ENCODE results near the gene CFAP65. TPM values are rescaled to one million over a fixed set of nuclear protein-coding genes. Genes with fewer than 3 reads are reported as not detected.

Gene CFAP65
- total RNA-seq, 1 experiment from 2014 or later: 0.44 TPM

GRCh38 chr2:219022041-219022440, 19.3 kb downstream of the CFAP65 start:
- Mint-ChIP-seq H3K36me3 (no peaks in the 10 kb centered on the region), H3K27ac (no peak overlapping the region), H3K4me3 (no peak overlapping the region), H3K27me3 (ENCODE audit: low read depth) (no peaks in the 10 kb centered on the region), H3K9me3 (no peaks in the 10 kb centered on the region), H3K4me1 (0 out of 2 replicates have a peak, but pooled peaks cover 2% of the 10 kb centered on the region)
- POLR2A ChIA-PET: no interaction called here
- DNase-seq (ENCODE audit: low spot score) (no peak), ATAC-seq (no peak)
- no peak for TF ChIP-seq ZNF281 (CRISPR knock-in tag; IDR thresholded peaks at IDR 0.05)
- TF ChIP-seq MAX (CRISPR knock-in tag; IDR thresholded peaks at IDR 0.05): no peak
- TF ChIP-seq SMAD3 (CRISPR knock-in tag; IDR thresholded peaks at IDR 0.05; ENCODE audit: borderline replicate concordance): no peak
- TF ChIP-seq AR (CRISPR knock-in tag; IDR thresholded peaks at IDR 0.05): no peak
- no peak for TF ChIP-seq ARID4B (CRISPR knock-in tag; IDR thresholded peaks at IDR 0.05; ENCODE audit: borderline replicate concordance)
- TF ChIP-seq E2F1 (CRISPR knock-in tag; IDR thresholded peaks at IDR 0.05): no peak
- no peak for TF ChIP-seq ZNF317 (CRISPR knock-in tag; IDR thresholded peaks at IDR 0.05; ENCODE audit: borderline replicate concordance, low read depth)
- no peak for TF ChIP-seq JUN (CRISPR knock-in tag; IDR thresholded peaks at IDR 0.05)
- no peak for TF ChIP-seq ATF3 (CRISPR knock-in tag; conservative IDR thresholded peaks at IDR 0.05)
- TF ChIP-seq ZNF396 (CRISPR knock-in tag; IDR thresholded peaks at IDR 0.05; ENCODE audit: borderline replicate concordance): no peak
- no peak for TF ChIP-seq ZNF512 (CRISPR knock-in tag; IDR thresholded peaks at IDR 0.05; ENCODE audit: borderline replicate concordance)
- no peak for TF ChIP-seq ZSCAN18 (CRISPR knock-in tag; IDR thresholded peaks at IDR 0.05)
- TF ChIP-seq ZMAT4 (CRISPR knock-in tag; IDR thresholded peaks at IDR 0.05): no peak
- TF ChIP-seq TEAD1 (CRISPR knock-in tag; IDR thresholded peaks at IDR 0.05): no peak
- no peak for TF ChIP-seq NFE2L1 (CRISPR knock-in tag; IDR thresholded peaks at IDR 0.05)
- no peak for TF ChIP-seq EMX1 (CRISPR knock-in tag; IDR thresholded peaks at IDR 0.05)
- no peak for TF ChIP-seq ERG (CRISPR knock-in tag; IDR thresholded peaks at IDR 0.05)
- TF ChIP-seq ZNF425 (CRISPR knock-in tag; conservative IDR thresholded peaks at IDR 0.05): no peak
- CTCF ChIA-PET: interaction anchor here (1.4 to 7.0 kb wide), 2 partner anchors 8 to 51 kb away, joined by 4 to 56 read pairs; no protein-coding TSS in a partner anchor
